SK-N-SH treated with all-trans-retinoic acid at 6 μM for 48 hours (cell line): ENCODE results near the gene MYH11.

ENCODE experiments used
- ATAC-seq: fragments of 200-7000 bp; cut with Tn5 transposase; 3 replicates; pipeline ENCODE4 v1.9.1; 2020; ENCODE audit warnings: mild to moderate bottlenecking, moderate library complexity
- ARNTL ChIP-seq: fragments of 450-650 bp; formaldehyde crosslinking; IDR thresholded peaks from 2 replicates; pipeline ENCODE4 v1.5.0; 2020; ENCODE audit warnings: low read depth, mild to moderate bottlenecking, moderate library complexity, borderline replicate concordance
- BACH2 ChIP-seq: fragments of 250-450 bp; sonication (Bioruptor Pico); IDR thresholded peaks from 2 replicates; pipeline ENCODE4 v1.9.0; 2021; ENCODE audit warnings: mild to moderate bottlenecking, borderline replicate concordance
- CREB5 ChIP-seq: fragments of 250-450 bp; sonication (Bioruptor Pico); IDR thresholded peaks from 2 replicates; pipeline ENCODE4 v1.5.1; 2020; ENCODE audit warnings: low read depth, mild to moderate bottlenecking, moderate library complexity
- CSRNP3 ChIP-seq: fragments of 250-450 bp; sonication (Bioruptor Pico); IDR thresholded peaks from 2 replicates; pipeline ENCODE4 v1.5.1; 2021; ENCODE audit warnings: mild to moderate bottlenecking, moderate library complexity
- GLIS3 ChIP-seq: fragments of 250-450 bp; sonication (Bioruptor Pico); IDR thresholded peaks from 2 replicates; pipeline ENCODE4 v1.5.0; 2020; ENCODE audit warnings: mild to moderate bottlenecking, moderate library complexity
- ISL1 ChIP-seq: fragments of 250-450 bp; sonication (Bioruptor Pico); IDR thresholded peaks from 2 replicates; pipeline ENCODE4 v2.1.2; 2022; ENCODE audit warnings: mild to moderate bottlenecking, moderate library complexity
- OSR1 ChIP-seq: fragments of 250-450 bp; sonication (Bioruptor Pico); IDR thresholded peaks from 2 replicates; pipeline ENCODE4 v1.8.0; 2022; ENCODE audit warnings: moderate library complexity, mild to moderate bottlenecking, inconsistent platforms
- POU6F1 ChIP-seq: fragments of 250-450 bp; sonication (Bioruptor Pico); IDR thresholded peaks from 2 replicates; pipeline ENCODE4 v1.8.0; 2021; ENCODE audit warnings: low read depth, mild to moderate bottlenecking, moderate library complexity, borderline replicate concordance
- PPARA ChIP-seq: fragments of 250-450 bp; sonication (Bioruptor Pico); IDR thresholded peaks from 2 replicates; pipeline ENCODE4 v1.5.0; 2020; ENCODE audit warnings: mild to moderate bottlenecking, borderline replicate concordance
- RARB ChIP-seq: fragments of 250-450 bp; sonication (Bioruptor Pico); IDR thresholded peaks from 2 replicates; pipeline ENCODE4 v1.8.0; 2021; ENCODE audit warnings: mild to moderate bottlenecking, moderate library complexity
- SNAI2 ChIP-seq: fragments of 250-450 bp; sonication (Bioruptor Pico); IDR thresholded peaks from 2 replicates; pipeline ENCODE4 v1.5.0; 2020; ENCODE audit warnings: mild to moderate bottlenecking, moderate library complexity
- TCF4 ChIP-seq: fragments of 250-450 bp; sonication (Bioruptor Pico); IDR thresholded peaks from 2 replicates; pipeline ENCODE4 v1.8.0; 2021; ENCODE audit warnings: mild to moderate bottlenecking, moderate library complexity, borderline replicate concordance
- TOX ChIP-seq: fragments of 250-450 bp; sonication (Bioruptor Pico); IDR thresholded peaks from 2 replicates; pipeline ENCODE4 v1.8.0; 2021; ENCODE audit warnings: mild to moderate bottlenecking, moderate library complexity, borderline replicate concordance
- ZC3H10 ChIP-seq: fragments of 250-450 bp; sonication (Bioruptor Pico); IDR thresholded peaks from 2 replicates; pipeline ENCODE4 v1.5.1; 2021; ENCODE audit warnings: mild to moderate bottlenecking, moderate library complexity
- ZFP3 ChIP-seq: fragments of 250-450 bp; sonication (Bioruptor Pico); IDR thresholded peaks from 2 replicates; pipeline ENCODE4 v1.5.0; 2020; ENCODE audit warnings: mild to moderate bottlenecking, moderate library complexity
- ZFP30 ChIP-seq: fragments of 450-650 bp; formaldehyde crosslinking; IDR thresholded peaks from 2 replicates; pipeline ENCODE4 v1.5.0; 2022; ENCODE audit warnings: mild to moderate bottlenecking, moderate library complexity
- ZNF565 ChIP-seq: fragments of 450-650 bp; formaldehyde crosslinking; conservative IDR thresholded peaks from 2 replicates; pipeline ENCODE4 v1.5.0; 2020; ENCODE audit warnings: low read depth, mild to moderate bottlenecking, moderate library complexity
- ZNF70 ChIP-seq: fragments of 450-650 bp; formaldehyde crosslinking; IDR thresholded peaks from 2 replicates; pipeline ENCODE4 v1.5.0; 2020; ENCODE audit warnings: mild to moderate bottlenecking, moderate library complexity
- ZNF8 ChIP-seq: fragments of 450-650 bp; formaldehyde crosslinking; IDR thresholded peaks from 2 replicates; pipeline ENCODE4 v1.5.0; 2020; ENCODE audit warnings: mild to moderate bottlenecking, moderate library complexity
- TF ChIP-seq, protein P1 (sequence below): fragments of 250-450 bp; sonication (Bioruptor Pico); IDR thresholded peaks from 2 replicates; pipeline ENCODE4 v1.5.0; 2020; ENCODE audit warnings: mild to moderate bottlenecking, moderate library complexity

Gene MYH11

GRCh38 chr16:15861996-15862395 is 5.2 kb upstream of the MYH11 start:
- TF ChIP-seq ZNF70 (no peak), CSRNP3 (CRISPR knock-in tag) (no peak), TOX (no peak), POU6F1 (CRISPR knock-in tag) (no peak)
- TF ChIP-seq, all 23 proteins: peak for 0
- ATAC-seq = no peak

GRCh38 chr16:15858921-15859668 is 2.3 kb upstream of the MYH11 start:
- no peak for TF ChIP-seq RARB (CRISPR knock-in tag)
- ATAC-seq = no peak

DNA sequence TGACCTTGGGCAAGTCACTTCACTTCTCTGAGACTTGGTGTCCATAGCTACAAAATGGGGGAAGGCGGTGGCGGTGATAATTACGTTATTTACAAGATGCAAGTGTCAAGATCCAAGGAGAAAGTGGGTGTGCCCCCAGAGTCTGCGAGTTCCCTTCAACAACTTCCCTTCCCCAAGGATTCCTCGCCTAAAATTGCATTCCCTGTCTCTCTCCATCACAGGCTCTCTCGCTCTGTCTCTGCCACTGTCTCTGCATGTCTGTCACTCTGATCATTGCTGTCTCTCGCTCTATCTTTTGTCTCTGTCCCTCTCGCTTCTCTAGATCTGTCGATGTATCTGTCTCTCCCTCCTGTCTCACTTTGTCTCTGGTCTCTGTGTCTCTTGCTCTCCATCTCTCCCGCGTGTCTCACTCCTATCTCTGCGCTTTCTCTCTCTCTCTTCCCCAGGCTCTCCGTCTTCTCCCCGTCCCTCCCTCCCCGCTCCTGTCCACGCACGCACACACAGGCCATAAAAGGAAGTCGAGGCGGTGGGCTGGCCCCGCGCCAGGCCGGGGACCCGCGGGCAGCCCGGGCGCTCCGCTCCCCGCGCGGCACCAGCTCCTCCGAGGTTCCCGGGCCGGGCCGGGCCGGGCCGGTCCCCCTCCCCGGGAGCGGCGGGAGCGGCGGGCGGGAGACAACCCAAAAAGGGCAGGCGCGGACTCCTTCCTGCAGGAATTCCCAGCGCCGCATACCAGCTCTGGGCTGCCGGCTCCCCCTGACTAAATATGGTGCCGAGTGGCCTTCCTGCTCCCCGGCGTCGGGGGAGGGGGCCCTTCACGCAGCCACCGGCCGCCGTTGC is 1.1 kb upstream of the MYH11 start:
- no peak for TF ChIP-seq SNAI2 (CRISPR knock-in tag)
- no peak for TF ChIP-seq OSR1 (CRISPR knock-in tag)
- TF ChIP-seq, protein P1, sequence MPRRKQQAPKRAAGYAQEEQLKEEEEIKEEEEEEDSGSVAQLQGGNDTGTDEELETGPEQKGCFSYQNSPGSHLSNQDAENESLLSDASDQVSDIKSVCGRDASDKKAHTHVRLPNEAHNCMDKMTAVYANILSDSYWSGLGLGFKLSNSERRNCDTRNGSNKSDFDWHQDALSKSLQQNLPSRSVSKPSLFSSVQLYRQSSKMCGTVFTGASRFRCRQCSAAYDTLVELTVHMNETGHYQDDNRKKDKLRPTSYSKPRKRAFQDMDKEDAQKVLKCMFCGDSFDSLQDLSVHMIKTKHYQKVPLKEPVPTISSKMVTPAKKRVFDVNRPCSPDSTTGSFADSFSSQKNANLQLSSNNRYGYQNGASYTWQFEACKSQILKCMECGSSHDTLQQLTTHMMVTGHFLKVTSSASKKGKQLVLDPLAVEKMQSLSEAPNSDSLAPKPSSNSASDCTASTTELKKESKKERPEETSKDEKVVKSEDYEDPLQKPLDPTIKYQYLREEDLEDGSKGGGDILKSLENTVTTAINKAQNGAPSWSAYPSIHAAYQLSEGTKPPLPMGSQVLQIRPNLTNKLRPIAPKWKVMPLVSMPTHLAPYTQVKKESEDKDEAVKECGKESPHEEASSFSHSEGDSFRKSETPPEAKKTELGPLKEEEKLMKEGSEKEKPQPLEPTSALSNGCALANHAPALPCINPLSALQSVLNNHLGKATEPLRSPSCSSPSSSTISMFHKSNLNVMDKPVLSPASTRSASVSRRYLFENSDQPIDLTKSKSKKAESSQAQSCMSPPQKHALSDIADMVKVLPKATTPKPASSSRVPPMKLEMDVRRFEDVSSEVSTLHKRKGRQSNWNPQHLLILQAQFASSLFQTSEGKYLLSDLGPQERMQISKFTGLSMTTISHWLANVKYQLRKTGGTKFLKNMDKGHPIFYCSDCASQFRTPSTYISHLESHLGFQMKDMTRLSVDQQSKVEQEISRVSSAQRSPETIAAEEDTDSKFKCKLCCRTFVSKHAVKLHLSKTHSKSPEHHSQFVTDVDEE = no peak
- TF ChIP-seq ZNF70 = no peak
- no peak for TF ChIP-seq ZFP30 (CRISPR knock-in tag)
- TF ChIP-seq ISL1 (CRISPR knock-in tag) = no peak
- no peak for TF ChIP-seq CREB5
- TF ChIP-seq ZNF8 (CRISPR knock-in tag) = no peak
- no peak for TF ChIP-seq CSRNP3 (CRISPR knock-in tag)
- TF ChIP-seq ZNF565 (CRISPR knock-in tag) = no peak
- TF ChIP-seq TCF4 (CRISPR knock-in tag) = no peak
- TF ChIP-seq PPARA = no peak
- TF ChIP-seq BACH2 (CRISPR knock-in tag) = no peak
- TF ChIP-seq GLIS3 (CRISPR knock-in tag) = no peak
- no peak for TF ChIP-seq RARB (CRISPR knock-in tag)
- no peak for TF ChIP-seq POU6F1 (CRISPR knock-in tag)
- no peak for TF ChIP-seq ZC3H10 (CRISPR knock-in tag)
- no peak for TF ChIP-seq ZFP3 (CRISPR knock-in tag)
- no peak for TF ChIP-seq ARNTL
- ATAC-seq = peak; percentile 65
